Activated CD4-positive, alpha-beta T cell treated with anti-CD3 and anti-CD28 coated beads, Interleukin-2, amount 10 ng/mL, durations not matched to agents 7 days and 5 days (primary cell): ENCODE results near the gene MYT1. TPM values are rescaled to one million over a fixed set of nuclear protein-coding genes. Genes with fewer than 3 reads are reported as not detected.

ENCODE experiments used
- CTCF ChIA-PET: fragments of 350-600 bp; sonication (Branson Sonifier 250); formaldehyde crosslinking; loops from one replicate; lab custom pipeline; 2021; ENCODE audit warnings: antibody characterized with exemption; lab: Charles Lee
- POLR2A ChIA-PET: fragments of 350-600 bp; sonication (Branson Sonifier 250); formaldehyde crosslinking; loops from one replicate; lab custom pipeline; 2021; ENCODE audit warnings: antibody characterized with exemption; lab: Charles Lee
- DNase-seq: peaks from one replicate; pipeline ENCODE4 v3.0.0-alpha.2; 2020
- H3K27ac Mint-ChIP-seq: one replicate; pipeline ENCODE4 v1.8.0; 2021; ENCODE audit warnings: mild to moderate bottlenecking, moderate library complexity, mixed read lengths
- H3K27me3 Mint-ChIP-seq: one replicate; pipeline ENCODE4 v1.8.0; 2021; ENCODE audit warnings: mixed read lengths
- H3K36me3 Mint-ChIP-seq: one replicate; pipeline ENCODE4 v1.8.0; 2021; ENCODE audit warnings: low read depth, mixed read lengths
- H3K4me1 Mint-ChIP-seq: one replicate; pipeline ENCODE4 v1.8.0; 2021; ENCODE audit warnings: mixed read lengths
- H3K4me3 Mint-ChIP-seq: one replicate; pipeline ENCODE4 v1.8.0; 2021; ENCODE audit warnings: mild to moderate bottlenecking, moderate library complexity, mixed read lengths
- H3K9me3 Mint-ChIP-seq: one replicate; pipeline ENCODE4 v1.8.0; 2021; ENCODE audit warnings: mixed read lengths
- total RNA-seq, 2 experiments: library from RNA; stranded (reverse); gene quantifications; one replicate each; pipeline ENCODE4 v1.2.3, GENCODE V29; 2021

The MYT1 gene
- total RNA-seq, 2 experiments from 2014 or later = not detected

DNA sequence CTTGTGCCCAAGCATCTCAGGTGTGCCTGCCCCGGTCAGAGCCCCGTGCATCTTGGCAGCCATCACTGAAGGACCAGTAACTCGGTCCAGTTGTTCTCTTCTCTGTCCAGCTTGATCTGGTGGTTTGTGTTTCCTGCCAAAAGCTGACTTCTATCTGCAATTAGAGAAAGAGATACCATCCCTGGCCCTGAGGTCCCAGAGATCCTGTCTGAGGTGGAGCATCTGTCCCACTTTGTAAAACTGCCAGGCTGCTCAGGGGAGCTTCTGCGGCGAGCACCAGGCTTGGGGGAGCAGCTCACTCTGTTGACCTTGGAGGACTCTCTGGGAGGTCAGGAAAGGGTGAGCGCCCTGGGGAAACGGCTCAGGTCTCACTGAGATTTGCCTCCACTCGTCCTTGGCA lies 35.1 kb downstream of the MYT1 start:
- Mint-ChIP-seq H3K4me1 (no peaks in the 10 kb centered on the region), H3K27ac (no peak overlapping the region), H3K4me3 (no peak overlapping the region), H3K36me3 (no peaks in the 10 kb centered on the region), H3K9me3 (no peaks in the 10 kb centered on the region), H3K27me3 (no peaks in the 10 kb centered on the region)
- ChIA-PET POLR2A (no interaction called here), CTCF (no interaction called here)
- no peak for DNase-seq

DNA sequence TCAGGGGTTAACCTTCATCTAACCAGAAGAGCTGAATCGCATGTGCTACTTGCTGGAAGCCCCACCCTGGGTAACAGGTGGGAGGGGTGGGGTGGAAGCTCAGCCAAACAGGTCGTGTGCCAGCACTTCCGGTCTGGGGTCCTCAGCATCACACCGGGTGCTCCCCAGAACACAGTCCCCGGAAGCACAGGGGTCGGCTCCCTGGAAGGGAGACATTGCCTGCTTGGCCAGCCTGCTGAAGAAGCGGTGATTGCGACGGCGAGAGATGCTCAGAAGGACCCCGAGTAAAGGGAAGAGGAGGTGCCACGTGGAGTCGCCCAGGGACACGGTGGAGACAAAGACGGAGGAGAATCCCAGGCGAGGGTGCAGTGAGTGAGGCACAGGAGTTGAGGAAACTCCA lies 36.5 kb downstream of the MYT1 start:
- POLR2A ChIA-PET = no interaction called here
- Mint-ChIP-seq H3K9me3 (no peaks in the 10 kb centered on the region), H3K4me1 (no peaks in the 10 kb centered on the region), H3K4me3 (no peak overlapping the region), H3K36me3 (no peaks in the 10 kb centered on the region), H3K27me3 (no peaks in the 10 kb centered on the region), H3K27ac (no peak overlapping the region)
- no peak for DNase-seq
- CTCF ChIA-PET = no interaction called here

DNA sequence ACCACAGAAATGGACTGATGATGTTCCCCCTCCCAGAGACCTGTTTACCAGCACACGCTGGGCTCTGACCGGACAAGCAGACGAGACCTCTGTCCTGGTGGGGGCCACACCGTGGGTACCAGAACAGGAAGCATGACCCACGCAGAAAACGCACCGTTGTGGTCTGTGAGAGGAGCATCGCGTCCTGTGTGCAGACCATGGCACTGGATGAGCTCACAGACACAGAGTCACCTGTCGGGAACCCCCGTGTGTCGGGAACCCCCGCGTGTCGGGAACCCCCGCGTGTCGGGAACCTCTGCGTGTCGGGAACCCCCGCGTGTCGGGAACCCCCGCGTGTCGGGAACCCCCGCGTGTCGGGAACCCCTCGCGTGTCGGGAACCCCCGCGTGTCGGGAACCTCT lies 37.4 kb downstream of the MYT1 start:
- no peaks in the 10 kb centered on the region for H3K9me3 Mint-ChIP-seq

DNA sequence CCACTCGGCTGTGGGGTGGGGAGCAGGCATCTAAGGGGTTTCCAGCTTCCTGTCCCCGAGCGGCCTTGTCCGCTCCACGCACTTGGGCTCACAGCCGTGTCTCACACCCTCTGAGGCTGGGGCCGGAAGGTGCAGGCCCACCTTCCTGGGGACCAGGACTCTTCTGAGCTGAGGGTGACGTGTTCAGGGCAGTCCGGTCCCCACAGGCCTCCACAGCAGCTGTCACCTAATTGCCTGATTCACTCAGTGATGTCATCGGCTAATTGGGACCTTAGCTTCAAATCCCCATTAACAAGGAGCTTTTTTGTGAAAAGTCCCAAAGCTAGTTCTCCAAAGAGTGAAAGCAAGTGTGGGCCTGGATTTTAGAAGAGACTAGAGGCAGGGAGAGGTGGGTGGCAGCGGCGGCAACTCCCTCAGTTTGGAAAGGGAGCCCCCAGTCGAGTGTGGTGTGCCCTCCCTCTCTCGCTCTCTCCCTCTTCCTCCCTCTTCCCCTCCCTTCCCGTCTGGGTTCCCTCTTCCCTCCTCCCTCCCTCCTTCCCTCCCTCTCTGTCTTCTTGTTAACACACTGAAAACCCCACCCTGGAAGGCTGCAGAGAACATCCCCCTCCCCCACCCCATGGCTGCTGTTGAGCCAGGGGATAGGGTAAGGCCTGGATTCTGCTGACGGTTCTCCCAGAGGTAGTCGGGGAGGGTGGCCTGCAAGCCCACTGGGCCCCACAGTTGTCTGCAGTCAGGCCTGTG lies 39.0 kb downstream of the MYT1 start:
- no peak for DNase-seq
- H3K4me1 Mint-ChIP-seq = no peaks in the 10 kb centered on the region
- H3K36me3 Mint-ChIP-seq = no peaks in the 10 kb centered on the region
- CTCF ChIA-PET = interaction anchor here (0.7 to 1.7 kb wide), 4 partner anchors 9 to 120 kb away, joined by 3 to 7 read pairs (median 4); no protein-coding TSS in a partner anchor
- POLR2A ChIA-PET = no interaction called here
- no peak overlapping the region for H3K4me3 Mint-ChIP-seq
- no peak overlapping the region for H3K27ac Mint-ChIP-seq
- H3K9me3 Mint-ChIP-seq = no peaks in the 10 kb centered on the region
- no peaks in the 10 kb centered on the region for H3K27me3 Mint-ChIP-seq

More for the DNA sequence above, 37.4 kb downstream of the MYT1 start:
- Mint-ChIP-seq H3K27me3 (no peaks in the 10 kb centered on the region), H3K27ac (no peak overlapping the region), H3K36me3 (no peaks in the 10 kb centered on the region), H3K4me1 (no peaks in the 10 kb centered on the region), H3K4me3 (no peak overlapping the region)
- CTCF ChIA-PET = no interaction called here
- POLR2A ChIA-PET = no interaction called here
- DNase-seq = no peak

DNA sequence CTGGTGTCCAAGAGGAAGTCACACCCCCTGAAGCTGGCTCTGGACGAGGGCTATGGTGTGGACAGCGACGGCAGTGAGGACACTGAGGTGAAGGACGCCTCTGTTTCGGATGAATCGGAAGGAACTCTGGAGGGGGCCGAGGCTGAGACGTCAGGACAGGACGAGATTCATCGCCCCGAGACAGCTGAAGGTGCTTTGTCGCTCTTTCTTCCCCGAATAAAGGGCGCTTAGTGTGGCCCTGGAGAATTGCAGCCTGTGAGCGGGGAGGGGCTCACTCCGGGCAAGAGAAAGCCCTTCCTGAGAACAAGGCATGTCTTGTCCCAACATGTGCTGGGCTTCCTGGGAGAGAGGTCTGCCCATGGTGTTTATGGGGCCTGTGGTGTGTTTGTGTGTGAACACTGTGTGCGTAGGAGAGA lies 41.4 kb downstream of the MYT1 start:
- no peaks in the 10 kb centered on the region for H3K27me3 Mint-ChIP-seq
- no peak overlapping the region for H3K4me3 Mint-ChIP-seq
- no peak for DNase-seq
- no peak overlapping the region for H3K27ac Mint-ChIP-seq
- ChIA-PET CTCF (no interaction called here), POLR2A (no interaction called here)
- no peaks in the 10 kb centered on the region for H3K4me1 Mint-ChIP-seq
- no peaks in the 10 kb centered on the region for H3K9me3 Mint-ChIP-seq
- no peaks in the 10 kb centered on the region for H3K36me3 Mint-ChIP-seq

DNA sequence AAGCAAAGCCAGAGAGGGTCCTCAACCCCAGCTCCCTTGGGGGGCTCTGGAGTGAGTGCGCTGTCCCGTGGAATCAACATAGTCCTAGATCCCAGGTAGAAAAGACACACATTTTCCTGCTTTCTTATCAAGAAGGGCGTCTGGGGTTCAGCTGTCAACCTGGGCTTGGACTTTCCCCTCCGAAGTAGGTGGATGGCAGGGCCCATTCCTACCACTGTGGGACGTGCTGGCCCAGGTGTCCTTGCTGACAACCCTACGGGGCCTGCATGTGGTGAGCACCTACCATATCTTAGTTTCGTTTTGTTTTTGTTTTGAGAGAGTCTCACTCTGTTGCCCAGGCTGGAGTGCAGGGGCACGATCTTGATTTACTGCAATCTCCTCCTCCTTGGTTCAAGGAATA lies 42.4 kb downstream of the MYT1 start:
- H3K27ac Mint-ChIP-seq = no peak overlapping the region
- POLR2A ChIA-PET = no interaction called here
- H3K4me3 Mint-ChIP-seq = no peak overlapping the region
- no peaks in the 10 kb centered on the region for H3K4me1 Mint-ChIP-seq
- CTCF ChIA-PET = no interaction called here
- no peaks in the 10 kb centered on the region for H3K27me3 Mint-ChIP-seq
- H3K36me3 Mint-ChIP-seq = no peaks in the 10 kb centered on the region
- no peak for DNase-seq
- H3K9me3 Mint-ChIP-seq = no peaks in the 10 kb centered on the region

DNA sequence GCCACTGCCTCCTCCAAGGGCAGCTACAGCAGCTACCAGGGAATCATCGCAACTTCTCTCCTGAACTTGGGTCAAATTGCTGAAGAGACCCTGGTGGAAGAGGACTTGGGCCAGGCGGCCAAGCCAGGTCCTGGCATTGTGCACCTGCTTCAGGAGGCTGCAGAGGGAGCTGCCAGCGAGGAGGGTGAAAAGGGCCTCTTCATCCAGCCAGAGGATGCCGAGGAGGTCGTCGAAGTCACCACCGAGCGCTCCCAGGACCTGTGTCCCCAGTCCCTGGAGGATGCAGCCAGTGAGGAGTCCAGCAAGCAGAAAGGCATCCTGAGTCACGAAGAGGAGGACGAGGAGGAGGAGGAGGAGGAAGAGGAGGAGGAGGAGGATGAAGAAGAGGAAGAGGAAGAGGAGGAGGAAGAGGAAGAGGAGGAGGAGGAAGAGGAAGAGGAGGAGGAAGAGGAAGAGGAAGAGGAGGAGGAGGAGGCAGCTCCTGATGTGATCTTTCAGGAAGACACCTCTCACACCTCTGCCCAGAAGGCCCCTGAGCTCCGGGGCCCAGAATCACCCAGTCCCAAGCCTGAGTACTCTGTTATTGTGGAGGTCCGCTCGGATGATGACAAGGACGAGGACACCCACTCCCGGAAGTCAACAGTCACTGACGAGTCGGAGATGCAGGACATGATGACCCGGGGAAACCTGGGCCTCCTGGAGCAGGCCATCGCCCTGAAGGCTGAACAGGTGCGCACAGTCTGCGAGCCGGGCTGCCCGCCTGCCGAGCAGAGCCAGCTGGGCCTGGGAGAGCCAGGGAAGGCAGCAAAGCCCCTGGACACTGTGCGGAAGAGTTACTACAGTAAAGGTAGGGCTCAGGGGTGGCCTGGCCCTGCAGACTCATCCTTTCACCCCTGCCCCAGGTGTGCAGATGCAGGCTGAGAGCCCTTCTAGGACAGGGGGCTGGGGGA lies 43.7 kb downstream of the MYT1 start:
- H3K4me3 Mint-ChIP-seq = no peak overlapping the region
- no peak overlapping the region for H3K27ac Mint-ChIP-seq
- no peaks in the 10 kb centered on the region for H3K36me3 Mint-ChIP-seq
- H3K27me3 Mint-ChIP-seq = no peaks in the 10 kb centered on the region
- H3K4me1 Mint-ChIP-seq = no peaks in the 10 kb centered on the region
- ChIA-PET CTCF (no interaction called here), POLR2A (no interaction called here)
- no peaks in the 10 kb centered on the region for H3K9me3 Mint-ChIP-seq
- DNase-seq = no peak

DNA sequence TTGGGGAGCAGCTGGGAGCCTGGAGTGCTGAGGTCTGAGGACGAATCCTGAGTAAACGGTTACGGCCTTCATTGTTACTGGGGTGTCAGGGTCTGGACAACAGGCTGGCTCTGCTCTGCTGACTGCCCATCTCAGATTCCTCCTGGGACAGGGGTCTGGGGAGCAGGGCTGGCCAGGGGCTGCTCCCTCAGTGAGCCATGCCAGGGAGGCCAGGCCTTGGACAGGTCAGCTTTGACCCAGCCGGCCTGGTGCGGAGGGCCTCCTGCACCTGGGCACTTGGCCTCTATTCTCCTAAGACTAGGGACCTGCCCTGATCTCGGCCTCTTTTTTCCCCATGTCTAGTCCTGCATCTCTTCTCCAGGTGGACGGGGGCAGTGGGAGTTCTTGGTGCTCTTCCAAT lies 44.9 kb downstream of the MYT1 start:
- Mint-ChIP-seq H3K9me3 (no peaks in the 10 kb centered on the region), H3K36me3 (no peaks in the 10 kb centered on the region), H3K4me1 (no peaks in the 10 kb centered on the region), H3K4me3 (no peak overlapping the region), H3K27me3 (no peaks in the 10 kb centered on the region), H3K27ac (no peak overlapping the region)
- no peak for DNase-seq
- ChIA-PET CTCF (no interaction called here), POLR2A (no interaction called here)

DNA sequence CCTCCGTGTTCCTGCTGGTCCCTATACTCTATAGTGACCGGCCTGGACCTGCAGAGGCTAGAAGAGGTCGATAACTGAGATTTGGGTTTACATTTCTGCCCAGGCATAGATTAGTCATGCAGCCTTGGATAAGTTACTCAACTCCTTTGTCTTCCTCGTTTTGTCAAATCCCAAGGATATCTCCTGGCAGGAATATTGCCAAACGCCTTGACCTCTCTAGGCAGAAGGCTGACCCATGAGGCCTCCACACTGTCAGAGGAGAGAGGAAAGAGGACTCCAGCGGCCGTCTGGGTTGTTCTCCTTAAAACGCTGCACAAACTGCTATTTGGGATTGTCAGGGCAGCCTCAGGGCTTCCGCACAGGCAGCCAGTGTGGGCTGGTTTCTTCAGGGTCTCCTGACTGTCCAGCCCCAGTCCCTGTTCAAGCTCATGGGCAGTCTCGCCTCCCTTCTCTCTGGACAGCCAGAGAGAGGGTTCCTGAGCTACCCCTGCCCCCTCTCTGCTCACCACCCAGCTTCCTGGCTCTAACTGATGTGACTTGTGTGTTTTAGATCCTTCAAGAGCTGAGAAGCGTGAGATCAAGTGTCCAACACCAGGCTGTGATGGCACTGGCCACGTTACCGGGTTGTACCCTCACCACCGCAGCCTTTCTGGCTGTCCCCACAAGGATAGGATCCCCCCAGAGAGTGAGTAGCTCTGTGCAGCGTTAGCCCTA lies 46.6 kb downstream of the MYT1 start:
- ChIA-PET CTCF (interaction anchor here (1.1 kb wide), 1 partner anchor 15 kb away, joined by 3 read pairs; no protein-coding TSS in a partner anchor), POLR2A (no interaction called here)
- Mint-ChIP-seq H3K36me3 (no peaks in the 10 kb centered on the region), H3K4me1 (peaks cover 10% of the 10 kb centered on the region), H3K9me3 (no peaks in the 10 kb centered on the region), H3K27me3 (no peaks in the 10 kb centered on the region), H3K4me3 (no peak overlapping the region), H3K27ac (no peak overlapping the region)
- no peak for DNase-seq

DNA sequence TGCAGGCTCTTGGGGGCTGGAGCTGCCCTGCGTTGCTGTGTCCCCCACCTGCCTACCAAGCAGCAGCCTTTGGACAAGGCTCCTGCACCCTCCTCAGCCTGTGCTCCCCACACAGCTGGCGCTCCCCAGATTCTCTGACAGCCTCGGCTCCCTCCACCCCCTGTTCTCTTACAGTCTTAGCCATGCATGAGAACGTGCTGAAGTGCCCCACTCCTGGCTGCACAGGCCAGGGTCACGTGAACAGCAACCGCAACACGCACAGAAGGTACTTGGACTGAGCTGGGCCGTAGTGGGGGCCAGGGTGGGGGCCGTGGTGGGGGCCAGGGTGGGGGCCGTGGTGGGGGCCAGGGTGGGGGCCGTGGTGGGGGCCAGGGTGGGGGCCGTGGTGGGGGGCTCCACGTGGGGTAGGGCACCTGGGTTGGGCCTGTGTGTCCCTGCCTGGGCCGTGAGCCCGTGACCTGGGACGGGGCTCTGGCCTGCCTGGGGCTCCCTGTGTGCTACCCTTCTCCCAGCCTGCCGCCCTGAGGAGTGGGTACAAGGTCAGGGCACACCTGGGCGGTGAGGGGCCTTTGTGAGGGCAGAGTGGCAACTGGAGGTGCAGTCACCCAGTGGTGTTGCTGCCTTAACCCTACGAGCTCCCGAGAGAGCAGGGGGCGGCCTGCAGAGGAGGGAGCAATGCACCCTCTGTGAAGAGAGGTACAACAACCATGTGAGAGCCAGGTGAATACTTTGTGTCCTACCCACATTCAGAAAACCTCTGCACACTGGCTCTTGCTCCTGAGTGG lies 47.8 kb downstream of the MYT1 start:
- Mint-ChIP-seq H3K4me1 (peaks cover 10% of the 10 kb centered on the region), H3K27me3 (no peaks in the 10 kb centered on the region), H3K9me3 (no peaks in the 10 kb centered on the region), H3K36me3 (no peaks in the 10 kb centered on the region), H3K27ac (no peak overlapping the region), H3K4me3 (no peak overlapping the region)
- POLR2A ChIA-PET = no interaction called here
- no peak for DNase-seq
- CTCF ChIA-PET = interaction anchor here (1.1 to 1.5 kb wide), 2 partner anchors 11 to 16 kb away, joined by 3 to 4 read pairs; no protein-coding TSS in a partner anchor

DNA sequence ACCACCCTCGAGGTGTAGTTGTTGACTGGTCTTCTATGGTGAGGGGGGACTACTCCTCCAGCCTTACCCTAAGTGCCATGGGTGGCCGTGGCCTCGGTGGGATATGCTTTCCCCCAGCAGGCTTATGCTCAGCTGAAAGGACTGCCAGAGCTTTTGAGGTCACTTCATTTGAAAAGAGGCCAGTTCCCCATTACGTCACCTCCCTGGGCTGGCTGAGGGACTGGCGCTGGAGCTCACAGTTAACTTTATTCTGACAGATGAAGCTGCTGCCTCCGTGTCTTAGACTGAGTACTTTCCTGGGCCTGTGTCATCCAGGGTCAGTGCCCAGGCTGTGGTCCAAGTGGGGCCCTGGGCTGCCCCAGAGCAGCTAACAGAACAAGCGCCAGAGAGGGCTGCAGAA lies 48.5 kb downstream of the MYT1 start:
- POLR2A ChIA-PET = no interaction called here
- H3K4me1 Mint-ChIP-seq = peaks cover 10% of the 10 kb centered on the region
- CTCF ChIA-PET = interaction anchor here (1.5 kb wide), 1 partner anchor 10 kb away, joined by 4 read pairs; no protein-coding TSS in a partner anchor

DNA sequence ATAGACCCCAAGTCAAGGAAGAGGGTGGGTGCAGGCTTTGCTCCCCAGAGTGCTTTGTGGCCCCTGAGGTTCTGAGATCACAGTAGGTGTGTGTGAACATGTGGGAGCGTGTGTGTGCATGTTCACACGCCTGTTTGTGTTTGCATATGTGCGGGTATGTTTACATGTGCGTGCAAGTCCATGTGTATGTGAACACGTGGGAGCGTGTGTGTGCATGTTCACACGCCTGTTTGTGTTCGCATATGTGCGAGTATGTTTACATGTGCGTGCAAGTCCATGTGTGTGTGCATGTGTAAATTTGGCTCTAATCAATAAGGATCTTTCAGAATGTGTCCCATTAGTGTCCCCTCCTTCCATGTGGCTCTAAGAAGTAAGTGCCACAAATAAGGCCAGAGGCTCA lies 49.9 kb downstream of the MYT1 start:
- no peaks in the 10 kb centered on the region for H3K27me3 Mint-ChIP-seq
- DNase-seq = no peak
- no peak overlapping the region for H3K27ac Mint-ChIP-seq
- H3K36me3 Mint-ChIP-seq = no peaks in the 10 kb centered on the region
- CTCF ChIA-PET = no interaction called here
- no peaks in the 10 kb centered on the region for H3K9me3 Mint-ChIP-seq
- POLR2A ChIA-PET = no interaction called here
- peaks cover 10% of the 10 kb centered on the region for H3K4me1 Mint-ChIP-seq
- H3K4me3 Mint-ChIP-seq = no peak overlapping the region

More for the DNA sequence above, 48.5 kb downstream of the MYT1 start:
- no peak overlapping the region for H3K4me3 Mint-ChIP-seq
- H3K27ac Mint-ChIP-seq = no peak overlapping the region
- H3K9me3 Mint-ChIP-seq = no peaks in the 10 kb centered on the region
- no peaks in the 10 kb centered on the region for H3K36me3 Mint-ChIP-seq
- no peak for DNase-seq
- H3K27me3 Mint-ChIP-seq = no peaks in the 10 kb centered on the region
